HepG2 (cell line): ENCODE measurements around the gene STMN3. TPM values are rescaled to one million over a fixed set of nuclear protein-coding genes. Genes with fewer than 3 reads are reported as not detected.

Experiments used
- ATAC-seq: fragments of 200-7000 bp; cut with Tn5 transposase; 3 replicates; pipeline ENCODE4 v1.9.1; 2020; ENCODE audit warnings: mild to moderate bottlenecking, moderate library complexity
- BruUV-seq: library from RNA; stranded (reverse); fragments of 400-500 nt; replicated peaks from 2 replicates; lab custom pipeline; 2021; lab: Mats Ljungman, UMichigan
- CTCF ChIA-PET: fragments of 300-600 bp; formaldehyde crosslinking; extraction: SDS; loops from one replicate; lab custom pipeline; 2021; ENCODE audit warnings: low total read pairs, inconsistent platforms, low intra/inter-chr PET ratio; lab: Yijun Ruan, JAX
- POLR2A ChIA-PET: fragments of 350-600 bp; sonication (Branson Sonifier 250); formaldehyde crosslinking; loops from one replicate; lab custom pipeline; 2020; ENCODE audit warnings: antibody characterized with exemption, inconsistent platforms; lab: Yijun Ruan, JAX
- DNase-seq: peaks from one replicate; pipeline ENCODE4 v3.0.0-alpha.2; 2015; ENCODE audit warnings: low spot score
- FAIRE-seq: peaks from 3 replicates; lab custom pipeline; 2011; peaks lifted over from hg19 to GRCh38; lab: Jason Lieb, UNC
- H2AFZ ChIP-seq: one replicate; pipeline ENCODE4 v1.6.1; 2011; ENCODE audit warnings: low read length, inconsistent platforms
- H3K27ac ChIP-seq: fragments of 300-600 bp; 3 replicates; pipeline ENCODE4 v1.8.0; 2011; ENCODE audit warnings: mixed run types, mild to moderate bottlenecking, mixed read lengths, low read length, inconsistent platforms; ENCODE audit not compliant: insufficient read depth; ENCODE audit errors: extremely low read length
- H3K27me3 ChIP-seq, 2 experiments: fragments of 200-600 bp in 1 of 2; 2 replicates in 1 of 2; 3 replicates in 1 of 2; pipeline versions ENCODE4 v1.6.0 to v1.8.0; 2011; ENCODE audit warnings: low read length in 2 of 2, mild to moderate bottlenecking in 2 of 2, moderate library complexity in 2 of 2, inconsistent platforms in 1 of 2; ENCODE audit not compliant: insufficient read depth in 2 of 2, control insufficient read depth in 1 of 2
- H3K36me3 ChIP-seq, 2 experiments: fragments of 200-600 bp in 1 of 2; replicated peaks in 1 of 2; 2 replicates in 1 of 2; 3 replicates in 1 of 2; pipeline versions ENCODE4 v1.5.1 to v1.8.0; 2011; ENCODE audit warnings: low read length in 2 of 2, inconsistent platforms in 1 of 2; ENCODE audit not compliant: insufficient read depth in 2 of 2, control insufficient read depth in 1 of 2
- H3K4me1 ChIP-seq: 2 replicates; pipeline ENCODE4 v1.5.1; 2012; ENCODE audit warnings: low read length, inconsistent platforms; ENCODE audit not compliant: insufficient read depth
- H3K4me2 ChIP-seq: 2 replicates; pipeline ENCODE4 v1.6.0; 2011; ENCODE audit warnings: low read depth, low read length, inconsistent platforms
- H3K4me3 ChIP-seq, 3 experiments: fragments of 200-600 bp in 1 of 3; sonication (generic), shearing (Covaris generic) in 1 of 3; replicated peaks in 1 of 3; 2 replicates each; pipeline ENCODE4 v1.5.1; 2011 to 2016; ENCODE audit warnings: low read length in 3 of 3, inconsistent platforms in 2 of 3, low read depth in 2 of 3, mild to moderate bottlenecking in 2 of 3, control low read depth in 1 of 3, mixed read lengths in 1 of 3; ENCODE audit not compliant: insufficient read depth in 1 of 3
- H3K79me2 ChIP-seq: one replicate; pipeline ENCODE4 v1.6.1; 2011; ENCODE audit warnings: low read length, inconsistent platforms; ENCODE audit not compliant: insufficient read depth
- H3K9ac ChIP-seq: 2 replicates; pipeline ENCODE4 v1.6.0; 2011; ENCODE audit warnings: mild to moderate bottlenecking, low read depth, low read length, inconsistent platforms; ENCODE audit not compliant: insufficient read depth
- H3K9me3 ChIP-seq: 2 replicates; pipeline ENCODE4 v1.5.1; 2012; ENCODE audit warnings: mild to moderate bottlenecking, low read length
- H4K20me1 ChIP-seq: 2 replicates; pipeline ENCODE4 v1.6.0; 2011; ENCODE audit warnings: inconsistent platforms, mild to moderate bottlenecking, low read length, moderate library complexity; ENCODE audit not compliant: insufficient read depth
- AGO1 ChIP-seq: fragments of 200-400 bp; formaldehyde crosslinking; IDR thresholded peaks from 2 replicates; pipeline ENCODE4 v1.6.1; 2017; ENCODE audit warnings: mild to moderate bottlenecking, low read depth, low read length, moderate library complexity; ENCODE audit not compliant: poor library complexity, severe bottlenecking
- GATAD1 ChIP-seq: IDR thresholded peaks from 2 replicates; pipeline ENCODE4 v1.6.1; 2016; ENCODE audit warnings: missing genetic modification reagents, missing compliant biosample characterization
- HNRNPLL ChIP-seq: fragments of 200-400 bp; formaldehyde crosslinking; IDR thresholded peaks from 2 replicates; pipeline ENCODE4 v1.6.1; 2017; ENCODE audit warnings: mild to moderate bottlenecking, low read depth, low read length; ENCODE audit not compliant: poor library complexity, severe bottlenecking
- PHF5A ChIP-seq: IDR thresholded peaks from one replicate; pipeline ENCODE4 v1.6.1; 2018; ENCODE audit warnings: low read depth, missing genetic modification reagents; ENCODE audit not compliant: unreplicated experiment
- TFDP1 ChIP-seq: IDR thresholded peaks from 2 replicates; pipeline ENCODE4 v1.6.1; 2016; ENCODE audit warnings: missing compliant biosample characterization, missing genetic modification reagents, borderline replicate concordance
- ZBTB1 ChIP-seq: sonication (generic); formaldehyde crosslinking; IDR thresholded peaks from 2 replicates; pipeline ENCODE4 v1.4.0; 2020; ENCODE audit warnings: missing genetic modification reagents, borderline replicate concordance
- ZNF207 ChIP-seq: fragments of 450-650 bp; IDR thresholded peaks from 2 replicates; pipeline ENCODE4 v1.6.1; 2016; ENCODE audit warnings: antibody characterized with exemption, borderline replicate concordance
- ZNF264 ChIP-seq: sonication (generic); formaldehyde crosslinking; IDR thresholded peaks from 2 replicates; pipeline ENCODE4 v1.4.0; 2020; ENCODE audit warnings: missing genetic modification reagents
- ZNF547 ChIP-seq: sonication (generic); formaldehyde crosslinking; IDR thresholded peaks from 2 replicates; pipeline ENCODE4 v1.5.1; 2020; ENCODE audit warnings: mild to moderate bottlenecking, missing genetic modification reagents
- ZNF740 ChIP-seq: sonication (generic); formaldehyde crosslinking; IDR thresholded peaks from 2 replicates; pipeline ENCODE4 v1.4.0; 2020; ENCODE audit warnings: missing genetic modification reagents
- WGBS: methylation state at CpG from one replicate; pipeline ENCODE4 v1.1.6; 2017; ENCODE audit warnings: low lambda C conversion rate; 5-methylcytosine and 5-hydroxymethylcytosine counted together
- in situ Hi-C: cut with HindIII; loops from 2 replicates; pipeline ENCODE4 v1.10.0; 2017; ENCODE audit warnings: low pct_unique_long_range_greater_than_20kb; ENCODE audit not compliant: extremely low pct_ligation_motif_present
- intact Hi-C: fragments of 100-400 bp; cut with micrococcal nuclease; formaldehyde crosslinking; loops from one replicate; pipeline ENCODE4 v1.10.0; 2022; ENCODE audit not compliant: unreplicated experiment
- polyA plus RNA-seq, 8 experiments: library from polyadenylated mRNA; depleted of rRNA in 3 of 8; stranded (reverse) in 7 of 8; unstranded in 1 of 8; fragments of >200 nt; fragmentation: Illumina TruSeq in 4 of 8; extraction: Trizol in 4 of 8; gene quantifications; 2 replicates each; pipeline versions ENCODE4 v1.2.1 to v1.2.3, GENCODE V29; 2011 to 2016; ENCODE audit warnings: low read depth in 4 of 8, missing spikeins in 1 of 8, mixed read lengths in 1 of 8; ENCODE audit not compliant: insufficient read depth in 1 of 8
- total RNA-seq, 5 experiments: library from RNA; depleted of rRNA; stranded (reverse); fragments of >200 nt; fragmentation: Illumina TruSeq; extraction: Trizol; gene quantifications; 2 replicates each; pipeline ENCODE4 v1.2.3, GENCODE V29; 2016; ENCODE audit warnings: low read depth in 1 of 5
- TF ChIP-seq, protein P1 (sequence below): IDR thresholded peaks from 2 replicates; pipeline ENCODE4 v1.6.1; 2018; ENCODE audit warnings: missing genetic modification reagents, mild to moderate bottlenecking, missing compliant biosample characterization

The STMN3 gene
- total and polyA plus RNA-seq, 2 of the 13 experiments (the other 11 are each of a cell fraction or from before 2014, with no cell fraction given): 21.0 to 48.3 TPM

DNA sequence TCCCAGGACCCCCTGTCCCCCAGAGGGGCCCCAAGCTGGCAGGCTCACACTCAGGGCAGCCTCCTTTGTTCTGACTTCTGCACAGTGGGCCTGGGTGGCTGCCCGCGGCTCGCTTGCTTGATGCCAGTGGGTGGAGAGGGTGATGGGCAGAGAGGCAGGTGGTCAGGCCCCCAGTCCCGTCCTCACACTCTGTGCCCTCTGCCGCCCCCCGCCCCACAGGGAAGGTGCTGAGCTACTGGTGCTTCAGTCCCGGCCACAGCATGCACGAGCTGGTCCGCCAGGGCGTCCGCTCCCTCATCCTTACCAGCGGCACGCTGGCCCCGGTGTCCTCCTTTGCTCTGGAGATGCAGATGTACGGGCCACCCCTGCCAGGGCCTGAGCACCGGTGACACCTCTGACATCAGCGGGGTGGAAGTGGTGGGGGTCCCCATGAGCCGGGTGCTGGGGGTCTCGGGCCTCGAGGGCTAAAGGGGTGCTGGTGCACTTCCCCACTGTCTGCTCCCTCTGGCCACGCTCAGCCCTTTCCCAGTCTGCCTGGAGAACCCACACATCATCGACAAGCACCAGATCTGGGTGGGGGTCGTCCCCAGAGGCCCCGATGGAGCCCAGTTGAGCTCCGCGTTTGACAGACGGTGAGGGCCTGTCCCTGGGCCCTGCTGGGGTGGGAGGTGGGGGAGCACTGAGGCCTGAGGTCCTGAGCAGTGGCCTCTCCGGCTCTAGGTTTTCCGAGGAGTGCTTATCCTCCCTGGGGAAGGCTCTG lies 34.4 kb upstream of the STMN3 start:
- no peak overlapping the region for H3K4me2 ChIP-seq
- no peaks in the 10 kb centered on the region for H3K9me3 ChIP-seq
- BruUV-seq: no TSS peak

More for the DNA sequence above, 34.4 kb upstream of the STMN3 start:
- Histone ChIP-seq H3K4me1 (peaks cover 8% of the 10 kb centered on the region), H3K27me3 (no peaks in the 10 kb centered on the region), H3K4me3 (no peak overlapping the region), H2AFZ (no peak overlapping the region), H3K36me3 (no peaks in the 10 kb centered on the region), H3K9ac (no peak overlapping the region), H4K20me1 (no peaks in the 10 kb centered on the region; the same call in 1 of the 2 replicates), H3K79me2 (no peaks in the 10 kb centered on the region), H3K27ac (no peak overlapping the region)
- FAIRE-seq (no peak), ATAC-seq (no peak), DNase-seq (no peak)
- intact Hi-C loops (no loop called here), in situ Hi-C loops (no loop called here)
- 92% methylated on average over 25 of the region's 29 CpGs for WGBS
- ChIA-PET POLR2A (interaction anchor here (1.3 kb wide), 1 partner anchor 29 kb away, joined by 5 read pairs; the partner anchor contains the start of gene RTEL1), CTCF (no interaction called here)
- TF ChIP-seq ZNF264: no peak
- no peak for TF ChIP-seq ZBTB1 (CRISPR knock-in tag)
- TF ChIP-seq AGO1: peak; percentile 89
- TF ChIP-seq ZNF547 (CRISPR knock-in tag): no peak
- no peak for TF ChIP-seq ZNF740 (CRISPR knock-in tag)
- TF ChIP-seq ZNF207: no peak
- TF ChIP-seq, protein P1, sequence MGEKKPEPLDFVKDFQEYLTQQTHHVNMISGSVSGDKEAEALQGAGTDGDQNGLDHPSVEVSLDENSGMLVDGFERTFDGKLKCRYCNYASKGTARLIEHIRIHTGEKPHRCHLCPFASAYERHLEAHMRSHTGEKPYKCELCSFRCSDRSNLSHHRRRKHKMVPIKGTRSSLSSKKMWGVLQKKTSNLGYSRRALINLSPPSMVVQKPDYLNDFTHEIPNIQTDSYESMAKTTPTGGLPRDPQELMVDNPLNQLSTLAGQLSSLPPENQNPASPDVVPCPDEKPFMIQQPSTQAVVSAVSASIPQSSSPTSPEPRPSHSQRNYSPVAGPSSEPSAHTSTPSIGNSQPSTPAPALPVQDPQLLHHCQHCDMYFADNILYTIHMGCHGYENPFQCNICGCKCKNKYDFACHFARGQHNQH (CRISPR knock-in tag): no peak
- TF ChIP-seq GATAD1: no peak
- no peak for TF ChIP-seq PHF5A
- no peak for TF ChIP-seq TFDP1 (CRISPR knock-in tag)
- TF ChIP-seq HNRNPLL: peak; percentile 6
